GM12878 (cell line): ENCODE data around the gene C19orf44. TPM values are rescaled to one million over a fixed set of nuclear protein-coding genes. Genes with fewer than 3 reads are reported as not detected.

Source experiments
- ATF2 ChIP-seq: IDR thresholded peaks from 2 replicates; pipeline ENCODE4 v1.6.1; 2012; ENCODE audit warnings: low read length, inconsistent platforms
- ATF3 ChIP-seq: IDR thresholded peaks from 2 replicates; pipeline ENCODE4 v1.6.1; 2011; ENCODE audit warnings: low read depth, mild to moderate bottlenecking, low read length, moderate library complexity, borderline replicate concordance; ENCODE audit errors: extremely low read depth
- BCL3 ChIP-seq: IDR thresholded peaks from 2 replicates; pipeline ENCODE4 v1.6.1; 2011; ENCODE audit warnings: borderline replicate concordance, low read depth, mild to moderate bottlenecking, moderate library complexity, low read length; ENCODE audit not compliant: insufficient read depth, poor library complexity, severe bottlenecking
- GABPA ChIP-seq: IDR thresholded peaks from 2 replicates; pipeline ENCODE4 v1.6.1; 2014; ENCODE audit warnings: antibody characterized with exemption, low read depth, mild to moderate bottlenecking, inconsistent platforms
- HDAC6 ChIP-seq: fragments of 200-600 bp; sonication (generic); IDR thresholded peaks from one replicate; pipeline ENCODE4 v1.8.0; 2017; ENCODE audit warnings: antibody characterized with exemption; ENCODE audit not compliant: unreplicated experiment
- IKZF2 ChIP-seq, 2 experiments: fragments of 450-650 bp; IDR thresholded peaks; 2 replicates each; pipeline ENCODE4 v1.6.1; 2017; ENCODE audit warnings: mild to moderate bottlenecking in 2 of 2, moderate library complexity in 2 of 2
- JUND ChIP-seq: IDR thresholded peaks from 2 replicates; pipeline ENCODE4 v1.6.1; 2012; ENCODE audit warnings: low read depth, mild to moderate bottlenecking, low read length, improper control_type of control experiment, moderate library complexity
- LARP7 ChIP-seq: fragments of 450-650 bp; IDR thresholded peaks from 2 replicates; pipeline ENCODE4 v1.6.1; 2017; ENCODE audit warnings: mild to moderate bottlenecking
- NFIC ChIP-seq: IDR thresholded peaks from 2 replicates; pipeline ENCODE4 v1.6.1; 2012; ENCODE audit warnings: low read depth, mild to moderate bottlenecking, inconsistent platforms, low read length, moderate library complexity
- RBBP5 ChIP-seq: fragments of 200-600 bp; sonication (generic); conservative IDR thresholded peaks from 2 replicates; pipeline ENCODE4 v1.6.1; 2016
- RELA ChIP-seq: fragments of 450-650 bp; IDR thresholded peaks from 2 replicates; pipeline ENCODE4 v1.8.0; 2014; ENCODE audit warnings: borderline replicate concordance; ENCODE audit not compliant: partially characterized antibody
- RELB ChIP-seq: fragments of 450-650 bp; IDR thresholded peaks from 2 replicates; pipeline ENCODE4 v1.6.1; 2017; ENCODE audit warnings: low read depth, mild to moderate bottlenecking, moderate library complexity
- RFX5 ChIP-seq: IDR thresholded peaks from 2 replicates; pipeline ENCODE4 v1.6.1; 2011; ENCODE audit warnings: low read depth, low read length, improper control_type of control experiment
- RUNX3 ChIP-seq: IDR thresholded peaks from 2 replicates; pipeline ENCODE4 v1.6.1; 2012; ENCODE audit warnings: low read length, inconsistent platforms
- STAT3 ChIP-seq: IDR thresholded peaks from 2 replicates; pipeline ENCODE4 v1.6.1; 2011; ENCODE audit warnings: low read depth, low read length, improper control_type of control experiment
- WRNIP1 ChIP-seq: IDR thresholded peaks from 2 replicates; pipeline ENCODE4 v1.6.1; 2011; ENCODE audit warnings: low read depth, low read length, improper control_type of control experiment, borderline replicate concordance
- ZBTB33 ChIP-seq: fragments of 450-650 bp; IDR thresholded peaks from 2 replicates; pipeline ENCODE4 v1.6.1; 2017; ENCODE audit warnings: mild to moderate bottlenecking
- ZNF217 ChIP-seq: fragments of 450-650 bp; IDR thresholded peaks from 2 replicates; pipeline ENCODE4 v1.6.1; 2017; ENCODE audit warnings: antibody characterized with exemption, mild to moderate bottlenecking
- ZNF622 ChIP-seq: fragments of 450-650 bp; IDR thresholded peaks from 2 replicates; pipeline ENCODE4 v1.6.1; 2017; ENCODE audit warnings: mild to moderate bottlenecking, inconsistent platforms
- ZNF687 ChIP-seq: fragments of 450-650 bp; IDR thresholded peaks from 2 replicates; pipeline ENCODE4 v1.6.1; 2017; ENCODE audit warnings: mild to moderate bottlenecking, moderate library complexity
- polyA plus RNA-seq, 11 experiments: library from polyadenylated mRNA; depleted of rRNA in 4 of 11; unstranded in 6 of 11; stranded (reverse) in 5 of 11; fragments of >200 nt; fragmentation: Nextera tagmentation in 4 of 11; fragmentation: Illumina TruSeq in 1 of 11; extraction: Ambion mirVana in 4 of 11; extraction: Trizol in 1 of 11; gene quantifications; 1 replicate in 1 of 11; 2 replicates in 10 of 11; pipeline versions ENCODE4 v1.2.1 to v1.2.3, GENCODE V29; 2011 to 2016; ENCODE audit warnings: inconsistent platforms in 2 of 11, missing spikeins in 2 of 11, low read depth in 1 of 11
- total RNA-seq, 4 experiments: library from RNA; depleted of rRNA in 3 of 4; stranded (reverse); fragments of >200 nt in 3 of 4; fragmentation: Illumina TruSeq in 1 of 4; extraction: Trizol in 1 of 4; gene quantifications; 2 replicates each; pipeline versions ENCODE4 v1.2.1 to v1.2.3, GENCODE V29; 2013 to 2021

The C19orf44 gene
- total and polyA plus RNA-seq, 10 of the 15 experiments (the other 5 are each of a cell fraction or from before 2014, with no cell fraction given) = 0.26 to 5.2 (median 3.6) TPM

GRCh38 chr19:16446724-16447368, 49.3 kb upstream of the C19orf44 start (continued):
- TF ChIP-seq ZNF687 (peak; percentile 94), ZNF622 (no peak), ZBTB33 (no peak), GABPA (no peak), BCL3 (no peak), JUND (peak; percentile 64; the same call in 1 of the 2 replicates), STAT3 (no peak), WRNIP1 (no peak), RBBP5 (no peak), RELA (no peak), RELB (peak; percentile 83), ZNF217 (no peak), IKZF2 (IDR thresholded peaks at IDR 0.05) (peak; percentile 85 to 87), LARP7 (0 out of 2 replicates have a peak, but pooled peaks have one; percentile 4), HDAC6 (no peak), RUNX3 (peak; percentile 75), ATF3 (no peak), NFIC (no peak; the same call in 1 of the 2 replicates), ATF2 (no peak), RFX5 (no peak)
